Ascending aorta (tissue), 2 donors: ENCODE measurements around the gene CACNA2D1. TPM values are rescaled to one million over a fixed set of nuclear protein-coding genes. Genes with fewer than 3 reads are reported as not detected.

Experiments used
- DNase-seq, 2 donors: peaks; one replicate each; pipeline ENCODE4 v3.0.0-alpha.2; 2019; ENCODE audit warnings: low spot score in 2 of 2
- H3K27ac ChIP-seq, 2 donors: fragments of 200-600 bp; sonication (generic); one replicate each; pipeline ENCODE4 v1.5.1; 2016 to 2017; ENCODE audit warnings: mild to moderate bottlenecking in 1 of 2
- H3K27me3 ChIP-seq: fragments of 200-600 bp; sonication (generic); one replicate; pipeline ENCODE4 v1.5.1; 2017
- H3K36me3 ChIP-seq, 2 donors: fragments of 200-600 bp; sonication (generic); one replicate each; pipeline ENCODE4 v1.5.1; 2016
- H3K4me1 ChIP-seq, 2 donors: fragments of 200-600 bp; sonication (generic); one replicate each; pipeline ENCODE4 v1.5.1; 2016 to 2017; ENCODE audit warnings: mild to moderate bottlenecking in 1 of 2
- H3K4me3 ChIP-seq, 2 donors: fragments of 200-600 bp; sonication (generic); one replicate each; pipeline ENCODE4 v1.5.1; 2016 to 2017; ENCODE audit warnings: mild to moderate bottlenecking in 1 of 2
- H3K9me3 ChIP-seq, 2 donors: fragments of 200-600 bp; sonication (generic); one replicate each; pipeline ENCODE4 v1.5.1; 2016
- intact Hi-C: fragments of 100-400 bp; cut with DNase I; formaldehyde crosslinking; loops from one replicate; pipeline ENCODE4 v1.15.1; 2023
- total RNA-seq: library from RNA; depleted of rRNA; stranded (reverse); fragments of >200 nt; gene quantifications from one replicate; pipeline ENCODE4 v1.1.0, GENCODE V29; 2016
- TF ChIP-seq, protein P1 (sequence below), 3 experiments: fragments of 200-600 bp in 2 of 3; fragments of 450-650 bp in 1 of 3; sonication (generic) in 2 of 3; IDR thresholded peaks; one replicate each; pipeline ENCODE4 v1.5.1; 2016 to 2019; ENCODE audit warnings: antibody characterized with exemption in 3 of 3, mild to moderate bottlenecking in 1 of 3, moderate library complexity in 1 of 3

Gene CACNA2D1
- total RNA-seq, 1 donor from 2014 or later, result 17.3 TPM

DNA sequence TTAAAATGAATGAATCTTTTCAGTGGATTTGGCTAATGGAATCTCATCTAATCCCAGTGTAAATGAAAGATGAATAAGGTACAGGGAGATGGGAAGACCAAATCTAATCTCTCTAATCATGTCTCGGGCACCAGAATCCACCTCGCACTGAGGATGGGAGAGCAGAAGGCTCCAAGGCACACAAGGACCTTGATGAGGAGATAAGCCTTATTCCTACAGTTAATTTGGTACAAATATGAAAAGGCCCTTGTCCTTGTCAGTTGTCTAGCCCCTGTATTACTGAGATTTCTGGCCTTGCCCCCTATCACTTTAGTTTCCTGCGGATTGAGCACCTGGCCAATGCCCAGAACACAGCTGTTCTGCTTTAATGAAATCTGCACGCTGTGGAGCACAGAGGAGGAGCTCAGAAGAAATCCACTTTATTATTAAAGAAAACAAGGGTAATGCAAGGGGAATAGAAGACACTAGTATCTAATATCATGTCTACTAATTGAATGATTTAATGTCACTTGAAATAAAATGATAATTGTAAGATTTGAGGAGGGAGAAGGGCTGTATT, 352.4 kb downstream of the CACNA2D1 start:
- Histone ChIP-seq H3K27ac (no peak overlapping the region), H3K4me1 (no peaks in the 10 kb centered on the region), H3K27me3 (no peaks in the 10 kb centered on the region), H3K9me3 (no peaks in the 10 kb centered on the region), H3K36me3 (no peaks in the 10 kb centered on the region), H3K4me3 (no peak overlapping the region)
- intact Hi-C loops, result no loop called here
- TF ChIP-seq, protein P1, sequence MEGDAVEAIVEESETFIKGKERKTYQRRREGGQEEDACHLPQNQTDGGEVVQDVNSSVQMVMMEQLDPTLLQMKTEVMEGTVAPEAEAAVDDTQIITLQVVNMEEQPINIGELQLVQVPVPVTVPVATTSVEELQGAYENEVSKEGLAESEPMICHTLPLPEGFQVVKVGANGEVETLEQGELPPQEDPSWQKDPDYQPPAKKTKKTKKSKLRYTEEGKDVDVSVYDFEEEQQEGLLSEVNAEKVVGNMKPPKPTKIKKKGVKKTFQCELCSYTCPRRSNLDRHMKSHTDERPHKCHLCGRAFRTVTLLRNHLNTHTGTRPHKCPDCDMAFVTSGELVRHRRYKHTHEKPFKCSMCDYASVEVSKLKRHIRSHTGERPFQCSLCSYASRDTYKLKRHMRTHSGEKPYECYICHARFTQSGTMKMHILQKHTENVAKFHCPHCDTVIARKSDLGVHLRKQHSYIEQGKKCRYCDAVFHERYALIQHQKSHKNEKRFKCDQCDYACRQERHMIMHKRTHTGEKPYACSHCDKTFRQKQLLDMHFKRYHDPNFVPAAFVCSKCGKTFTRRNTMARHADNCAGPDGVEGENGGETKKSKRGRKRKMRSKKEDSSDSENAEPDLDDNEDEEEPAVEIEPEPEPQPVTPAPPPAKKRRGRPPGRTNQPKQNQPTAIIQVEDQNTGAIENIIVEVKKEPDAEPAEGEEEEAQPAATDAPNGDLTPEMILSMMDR (IDR thresholded peaks at IDR 0.05), result no peak
- DNase-seq, result no peak

DNA sequence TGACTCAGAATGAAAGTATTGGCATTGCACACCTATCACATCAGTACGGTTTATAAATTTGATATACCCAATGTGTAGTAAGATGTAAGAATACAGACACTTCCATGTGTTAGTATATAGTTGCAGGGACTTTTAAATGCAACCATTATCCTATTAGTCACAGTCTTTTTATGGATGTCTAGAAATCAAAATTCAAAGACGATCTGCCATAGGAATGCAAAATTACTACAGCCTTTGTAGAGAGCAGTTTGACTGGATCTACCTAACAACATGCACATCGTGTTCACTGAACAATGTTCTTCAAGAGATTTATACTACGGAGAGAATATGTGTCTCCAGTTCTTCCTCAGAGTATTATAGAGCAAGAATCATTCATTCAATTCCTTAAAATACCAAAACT, 356.5 kb downstream of the CACNA2D1 start:
- Histone ChIP-seq H3K9me3 (no peaks in the 10 kb centered on the region), H3K27me3 (no peaks in the 10 kb centered on the region), H3K36me3 (no peaks in the 10 kb centered on the region), H3K4me3 (no peak overlapping the region), H3K4me1 (no peaks in the 10 kb centered on the region), H3K27ac (no peak overlapping the region)
- intact Hi-C loops, result no loop called here
- DNase-seq, result no peak
- TF ChIP-seq, protein P1 (IDR thresholded peaks at IDR 0.05), result no peak

DNA sequence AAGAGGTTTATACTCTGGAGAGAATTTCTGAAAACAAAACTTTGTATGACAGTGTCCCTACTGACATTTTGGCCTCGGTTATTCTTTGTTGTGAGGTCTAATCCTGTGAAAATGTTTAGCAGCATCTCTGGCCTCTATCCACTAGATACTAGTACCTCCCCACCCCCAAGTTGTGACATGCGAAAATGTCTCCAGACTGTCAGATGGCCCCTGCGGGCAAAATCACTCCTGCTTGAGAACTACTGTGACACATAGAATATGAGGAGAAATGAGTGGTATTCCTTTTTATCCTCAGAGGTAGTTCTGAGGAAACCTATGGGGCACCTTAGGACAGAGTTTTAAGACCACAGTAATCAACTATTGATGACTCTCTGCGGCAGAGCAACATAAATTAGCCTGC, 358.5 kb downstream of the CACNA2D1 start:
- no peak overlapping the region for H3K4me3 ChIP-seq
- no peaks in the 10 kb centered on the region for H3K4me1 ChIP-seq
- no peaks in the 10 kb centered on the region for H3K27me3 ChIP-seq
- intact Hi-C loops, result no loop called here
- H3K27ac ChIP-seq, result no peak overlapping the region
- TF ChIP-seq, protein P1 (IDR thresholded peaks at IDR 0.05), result no peak
- no peaks in the 10 kb centered on the region for H3K36me3 ChIP-seq
- no peaks in the 10 kb centered on the region for H3K9me3 ChIP-seq
- no peak for DNase-seq

DNA sequence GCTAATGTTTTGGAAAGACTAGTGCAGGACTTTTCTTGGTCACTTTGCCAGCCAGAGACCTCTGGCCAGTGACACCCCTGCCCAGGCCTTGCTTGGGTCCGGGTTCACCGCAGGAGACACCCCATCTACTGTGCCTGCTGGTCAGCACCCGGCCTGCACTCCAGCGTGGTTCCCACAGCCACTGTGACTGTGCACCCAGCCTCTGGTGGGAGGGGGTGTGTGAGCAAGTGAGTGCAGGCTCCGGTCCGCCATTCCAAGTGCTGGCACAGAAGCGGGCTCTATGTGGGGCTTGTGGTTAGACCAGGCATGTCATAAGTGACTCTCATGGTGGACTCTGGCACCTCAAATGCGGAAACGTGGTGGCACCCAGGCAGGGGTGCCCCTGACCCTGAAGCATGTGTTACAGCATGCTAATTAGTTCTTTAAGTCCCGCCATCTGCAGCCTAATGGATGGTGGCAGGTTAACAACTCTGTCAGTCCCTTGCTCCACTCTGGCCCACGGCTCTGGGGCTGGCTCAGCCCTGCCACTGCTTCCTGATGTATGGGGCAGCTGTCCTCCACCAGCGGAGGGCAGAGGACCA, 361.8 kb downstream of the CACNA2D1 start:
- no peaks in the 10 kb centered on the region for H3K9me3 ChIP-seq
- no peaks in the 10 kb centered on the region for H3K36me3 ChIP-seq
- no peaks in the 10 kb centered on the region for H3K4me1 ChIP-seq
- no peak overlapping the region for H3K27ac ChIP-seq
- TF ChIP-seq, protein P1 (IDR thresholded peaks at IDR 0.05), result no peak
- H3K4me3 ChIP-seq, result no peak overlapping the region
- no peaks in the 10 kb centered on the region for H3K27me3 ChIP-seq
- intact Hi-C loops, result no loop called here
- no peak for DNase-seq

DNA sequence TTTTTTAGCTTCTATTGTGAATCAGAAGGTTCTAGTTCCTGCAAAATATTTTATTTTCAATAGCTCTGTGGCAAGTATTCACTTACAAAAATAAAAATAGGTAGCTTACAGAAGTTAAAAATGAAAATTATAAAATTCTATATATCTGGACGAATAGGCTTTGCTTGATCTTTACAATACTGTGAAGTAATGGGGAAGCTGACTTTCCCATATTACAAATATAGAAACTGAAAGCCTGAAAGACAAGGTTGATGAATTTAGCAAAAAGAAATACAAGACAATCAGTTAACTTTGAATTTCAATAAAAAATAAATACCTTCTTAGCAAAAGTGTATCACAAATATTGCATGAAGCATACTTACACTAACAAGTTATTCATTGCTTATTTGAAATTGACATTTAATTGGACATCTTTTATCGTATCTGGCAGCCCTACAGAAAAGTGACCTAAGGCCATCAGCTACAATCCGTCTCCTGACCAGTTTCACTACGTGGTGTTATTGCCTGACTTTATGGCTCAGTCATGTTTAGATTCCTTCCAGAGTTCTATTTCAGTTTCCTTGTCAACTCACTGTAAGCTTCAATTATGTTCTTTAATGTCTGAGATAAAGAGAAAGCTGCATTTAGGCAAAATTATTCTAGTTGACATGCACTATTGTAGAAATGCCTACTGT, 363.2 kb downstream of the CACNA2D1 start:
- Histone ChIP-seq H3K4me3 (no peak overlapping the region), H3K27me3 (no peaks in the 10 kb centered on the region), H3K36me3 (no peaks in the 10 kb centered on the region), H3K27ac (no peak overlapping the region), H3K4me1 (no peaks in the 10 kb centered on the region), H3K9me3 (no peaks in the 10 kb centered on the region)
- TF ChIP-seq, protein P1 (IDR thresholded peaks at IDR 0.05), result no peak
- no peak for DNase-seq
- intact Hi-C loops, result no loop called here
